NB4 (cell line): ENCODE measurements around the gene TRAM2.

ENCODE experiments used
- DNase-seq: peaks from one replicate; pipeline ENCODE4 v3.0.0; 2010; ENCODE audit warnings: low read depth
- H3K4me3 ChIP-seq: one replicate; pipeline ENCODE4 v1.5.1; 2011; ENCODE audit warnings: mild to moderate bottlenecking, low read depth, low read length, moderate library complexity
- CTCF ChIP-seq: IDR thresholded peaks from one replicate; pipeline ENCODE4 v1.5.1; 2012; ENCODE audit warnings: low read depth, low read length
- MAX ChIP-seq: IDR thresholded peaks from 2 replicates; pipeline ENCODE4 v1.6.1; 2011; ENCODE audit warnings: low read depth, low read length
- MYC ChIP-seq: IDR thresholded peaks from 2 replicates; pipeline ENCODE4 v1.6.1; 2011; ENCODE audit warnings: low read depth, low read length
- POLR2A ChIP-seq: IDR thresholded peaks from 2 replicates; pipeline ENCODE4 v1.6.1; 2011; ENCODE audit warnings: mild to moderate bottlenecking; ENCODE audit not compliant: insufficient read length; ENCODE audit errors: extremely low read depth

Gene TRAM2

GRCh38 chr6:52522151-52522626 lies 54.7 kb downstream of the TRAM2 start:
- H3K4me3 ChIP-seq: no peak overlapping the region
- TF ChIP-seq CTCF: no peak
- no peak for TF ChIP-seq MAX
- TF ChIP-seq MYC: no peak
- TF ChIP-seq POLR2A: no peak
- no peak for DNase-seq

GRCh38 chr6:52519618-52520017 lies 57.2 kb downstream of the TRAM2 start:
- H3K4me3 ChIP-seq: no peak overlapping the region
- no peak for DNase-seq
- TF ChIP-seq CTCF: no peak
- TF ChIP-seq POLR2A: no peak
- no peak for TF ChIP-seq MYC
- no peak for TF ChIP-seq MAX

- DNase-seq: no peak
- H3K4me3 ChIP-seq: no peak overlapping the region
- no peak for TF ChIP-seq MAX
- no peak for TF ChIP-seq CTCF
- TF ChIP-seq POLR2A: no peak
- TF ChIP-seq MYC: no peak
Observed at GRCh38 chr6:52518279-52518945, 58.4 kb downstream of the TRAM2 start.

GRCh38 chr6:52517502-52518278 lies 59.2 kb downstream of the TRAM2 start:
- no peak overlapping the region for H3K4me3 ChIP-seq
- peak; percentile 87 for DNase-seq
- 0 out of 2 replicates have a peak, but pooled peaks have one; percentile 35 for TF ChIP-seq MYC
- no peak for TF ChIP-seq MAX

- TF ChIP-seq MAX: no peak
- TF ChIP-seq POLR2A: no peak
- no peak for TF ChIP-seq MYC
- no peak for TF ChIP-seq CTCF
- DNase-seq: no peak
- H3K4me3 ChIP-seq: no peak overlapping the region
Observed at GRCh38 chr6:52516943-52517342, 59.9 kb downstream of the TRAM2 start.

- TF ChIP-seq CTCF: no peak
- H3K4me3 ChIP-seq: no peak overlapping the region
- DNase-seq: no peak
Observed at GRCh38 chr6:52516269-52516668, 60.6 kb downstream of the TRAM2 start.
